SK-N-SH (cell line): ENCODE measurements around the gene TTC3.
A peak's percentile ranks its signal among the peaks of the same experiment; 100 is the strongest.

Experiments used
- CHD2 ChIP-seq: fragments of 150-350 bp; IDR thresholded peaks from 2 replicates; pipeline ENCODE4 v1.6.1; 2018; ENCODE audit warnings: low read length; ENCODE audit not compliant: partially characterized antibody
- EZH2phosphoT487 ChIP-seq: fragments of 200-600 bp; sonication (generic); IDR thresholded peaks from 2 replicates; pipeline ENCODE4 v1.6.1; 2017; ENCODE audit warnings: low read depth, mixed run types, mild to moderate bottlenecking, antibody characterized with exemption, moderate library complexity, borderline replicate concordance
- FOXJ3 ChIP-seq: sonication (generic); formaldehyde crosslinking; IDR thresholded peaks from 2 replicates; pipeline ENCODE4 v1.5.1; 2020; ENCODE audit warnings: mild to moderate bottlenecking, missing genetic modification reagents
- POLR2AphosphoS5 ChIP-seq: IDR thresholded peaks from 2 replicates; pipeline ENCODE4 v1.6.1; 2012; ENCODE audit warnings: low read depth, low read length
- SIN3A ChIP-seq: IDR thresholded peaks from 2 replicates; pipeline ENCODE4 v1.6.1; 2012; ENCODE audit warnings: low read depth, mild to moderate bottlenecking, low read length, moderate library complexity, borderline replicate concordance
- TF ChIP-seq, protein P1 (sequence below): IDR thresholded peaks from 2 replicates; pipeline ENCODE4 v1.6.1; 2012; ENCODE audit warnings: mild to moderate bottlenecking, low read depth, low read length, moderate library complexity
- TF ChIP-seq, protein P2 (sequence below): fragments of 200-600 bp; sonication (generic); IDR thresholded peaks from 2 replicates; pipeline ENCODE4 v1.6.1; 2017; ENCODE audit warnings: antibody characterized with exemption, mild to moderate bottlenecking, moderate library complexity
- TF ChIP-seq, protein P3 (sequence below): fragments of 150-350 bp; IDR thresholded peaks from 2 replicates; pipeline ENCODE4 v1.6.1; 2017; ENCODE audit warnings: antibody characterized with exemption, low read length, low read depth, borderline replicate concordance

DNA sequence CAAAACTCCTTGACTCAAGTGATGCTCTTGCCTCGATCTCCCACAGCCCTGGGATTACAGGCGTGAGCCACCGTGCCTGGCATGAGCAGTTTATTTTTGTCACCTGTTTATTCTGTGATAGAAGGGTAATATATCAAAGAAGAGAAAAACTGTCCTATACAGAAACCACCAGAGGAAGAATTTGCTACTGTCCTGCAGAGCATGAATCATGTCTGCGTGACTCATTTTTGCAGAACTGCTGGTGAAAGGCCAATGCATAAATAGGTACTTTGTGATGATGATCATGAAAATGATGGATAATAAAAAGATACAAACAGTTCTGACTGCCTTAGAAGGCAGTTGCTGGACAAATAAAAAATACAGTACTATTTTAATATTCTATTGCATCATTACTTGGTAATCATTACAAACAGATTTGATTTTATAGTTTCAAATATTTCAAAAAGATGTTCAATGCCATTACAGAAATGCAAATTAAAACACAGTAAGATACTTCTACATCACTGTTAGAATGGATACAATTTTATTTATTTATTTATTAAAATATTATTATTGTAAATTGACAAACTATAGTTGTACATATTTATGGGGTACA is 40.1 kb upstream of the TTC3 start:
- TF ChIP-seq, protein P1, sequence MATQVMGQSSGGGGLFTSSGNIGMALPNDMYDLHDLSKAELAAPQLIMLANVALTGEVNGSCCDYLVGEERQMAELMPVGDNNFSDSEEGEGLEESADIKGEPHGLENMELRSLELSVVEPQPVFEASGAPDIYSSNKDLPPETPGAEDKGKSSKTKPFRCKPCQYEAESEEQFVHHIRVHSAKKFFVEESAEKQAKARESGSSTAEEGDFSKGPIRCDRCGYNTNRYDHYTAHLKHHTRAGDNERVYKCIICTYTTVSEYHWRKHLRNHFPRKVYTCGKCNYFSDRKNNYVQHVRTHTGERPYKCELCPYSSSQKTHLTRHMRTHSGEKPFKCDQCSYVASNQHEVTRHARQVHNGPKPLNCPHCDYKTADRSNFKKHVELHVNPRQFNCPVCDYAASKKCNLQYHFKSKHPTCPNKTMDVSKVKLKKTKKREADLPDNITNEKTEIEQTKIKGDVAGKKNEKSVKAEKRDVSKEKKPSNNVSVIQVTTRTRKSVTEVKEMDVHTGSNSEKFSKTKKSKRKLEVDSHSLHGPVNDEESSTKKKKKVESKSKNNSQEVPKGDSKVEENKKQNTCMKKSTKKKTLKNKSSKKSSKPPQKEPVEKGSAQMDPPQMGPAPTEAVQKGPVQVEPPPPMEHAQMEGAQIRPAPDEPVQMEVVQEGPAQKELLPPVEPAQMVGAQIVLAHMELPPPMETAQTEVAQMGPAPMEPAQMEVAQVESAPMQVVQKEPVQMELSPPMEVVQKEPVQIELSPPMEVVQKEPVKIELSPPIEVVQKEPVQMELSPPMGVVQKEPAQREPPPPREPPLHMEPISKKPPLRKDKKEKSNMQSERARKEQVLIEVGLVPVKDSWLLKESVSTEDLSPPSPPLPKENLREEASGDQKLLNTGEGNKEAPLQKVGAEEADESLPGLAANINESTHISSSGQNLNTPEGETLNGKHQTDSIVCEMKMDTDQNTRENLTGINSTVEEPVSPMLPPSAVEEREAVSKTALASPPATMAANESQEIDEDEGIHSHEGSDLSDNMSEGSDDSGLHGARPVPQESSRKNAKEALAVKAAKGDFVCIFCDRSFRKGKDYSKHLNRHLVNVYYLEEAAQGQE, result no peak
- TF ChIP-seq, protein P2, sequence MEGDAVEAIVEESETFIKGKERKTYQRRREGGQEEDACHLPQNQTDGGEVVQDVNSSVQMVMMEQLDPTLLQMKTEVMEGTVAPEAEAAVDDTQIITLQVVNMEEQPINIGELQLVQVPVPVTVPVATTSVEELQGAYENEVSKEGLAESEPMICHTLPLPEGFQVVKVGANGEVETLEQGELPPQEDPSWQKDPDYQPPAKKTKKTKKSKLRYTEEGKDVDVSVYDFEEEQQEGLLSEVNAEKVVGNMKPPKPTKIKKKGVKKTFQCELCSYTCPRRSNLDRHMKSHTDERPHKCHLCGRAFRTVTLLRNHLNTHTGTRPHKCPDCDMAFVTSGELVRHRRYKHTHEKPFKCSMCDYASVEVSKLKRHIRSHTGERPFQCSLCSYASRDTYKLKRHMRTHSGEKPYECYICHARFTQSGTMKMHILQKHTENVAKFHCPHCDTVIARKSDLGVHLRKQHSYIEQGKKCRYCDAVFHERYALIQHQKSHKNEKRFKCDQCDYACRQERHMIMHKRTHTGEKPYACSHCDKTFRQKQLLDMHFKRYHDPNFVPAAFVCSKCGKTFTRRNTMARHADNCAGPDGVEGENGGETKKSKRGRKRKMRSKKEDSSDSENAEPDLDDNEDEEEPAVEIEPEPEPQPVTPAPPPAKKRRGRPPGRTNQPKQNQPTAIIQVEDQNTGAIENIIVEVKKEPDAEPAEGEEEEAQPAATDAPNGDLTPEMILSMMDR, result no peak
- no peak for TF ChIP-seq SIN3A
- TF ChIP-seq EZH2phosphoT487, result no peak
- TF ChIP-seq CHD2, result no peak
- TF ChIP-seq, protein P3, sequence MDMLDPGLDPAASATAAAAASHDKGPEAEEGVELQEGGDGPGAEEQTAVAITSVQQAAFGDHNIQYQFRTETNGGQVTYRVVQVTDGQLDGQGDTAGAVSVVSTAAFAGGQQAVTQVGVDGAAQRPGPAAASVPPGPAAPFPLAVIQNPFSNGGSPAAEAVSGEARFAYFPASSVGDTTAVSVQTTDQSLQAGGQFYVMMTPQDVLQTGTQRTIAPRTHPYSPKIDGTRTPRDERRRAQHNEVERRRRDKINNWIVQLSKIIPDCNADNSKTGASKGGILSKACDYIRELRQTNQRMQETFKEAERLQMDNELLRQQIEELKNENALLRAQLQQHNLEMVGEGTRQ, result no peak
- 0 out of 2 replicates have a peak, but pooled peaks have one; percentile 46 for TF ChIP-seq POLR2AphosphoS5
- TF ChIP-seq FOXJ3 (CRISPR knock-in tag), result no peak
